ENCODE results near the gene SCUBE1.

DNA sequence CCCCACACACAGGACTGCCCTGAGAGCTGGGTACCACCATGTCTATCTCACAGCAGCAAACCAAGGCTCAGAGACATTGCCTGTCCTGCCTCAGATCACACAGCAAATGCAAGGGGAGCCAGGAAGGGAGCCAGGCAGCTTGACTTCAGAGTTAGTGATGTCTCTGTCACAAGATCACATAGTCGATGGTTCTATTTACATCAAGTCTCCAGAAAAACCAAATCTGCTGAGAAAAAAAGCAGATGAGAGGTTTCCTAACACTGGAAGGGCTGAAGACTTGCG lies 16.1 kb downstream of the SCUBE1 start:
- TF ChIP-seq, protein P1, sequence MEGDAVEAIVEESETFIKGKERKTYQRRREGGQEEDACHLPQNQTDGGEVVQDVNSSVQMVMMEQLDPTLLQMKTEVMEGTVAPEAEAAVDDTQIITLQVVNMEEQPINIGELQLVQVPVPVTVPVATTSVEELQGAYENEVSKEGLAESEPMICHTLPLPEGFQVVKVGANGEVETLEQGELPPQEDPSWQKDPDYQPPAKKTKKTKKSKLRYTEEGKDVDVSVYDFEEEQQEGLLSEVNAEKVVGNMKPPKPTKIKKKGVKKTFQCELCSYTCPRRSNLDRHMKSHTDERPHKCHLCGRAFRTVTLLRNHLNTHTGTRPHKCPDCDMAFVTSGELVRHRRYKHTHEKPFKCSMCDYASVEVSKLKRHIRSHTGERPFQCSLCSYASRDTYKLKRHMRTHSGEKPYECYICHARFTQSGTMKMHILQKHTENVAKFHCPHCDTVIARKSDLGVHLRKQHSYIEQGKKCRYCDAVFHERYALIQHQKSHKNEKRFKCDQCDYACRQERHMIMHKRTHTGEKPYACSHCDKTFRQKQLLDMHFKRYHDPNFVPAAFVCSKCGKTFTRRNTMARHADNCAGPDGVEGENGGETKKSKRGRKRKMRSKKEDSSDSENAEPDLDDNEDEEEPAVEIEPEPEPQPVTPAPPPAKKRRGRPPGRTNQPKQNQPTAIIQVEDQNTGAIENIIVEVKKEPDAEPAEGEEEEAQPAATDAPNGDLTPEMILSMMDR (IDR thresholded peaks at IDR 0.05) = no peak
- no peak for TF ChIP-seq POLR2A (IDR thresholded peaks at IDR 0.05)

All from esophagus squamous epithelium (tissue), 4 donors.